Measurements from ENCODE around the gene SMARCC2. TPM values are rescaled to one million over a fixed set of nuclear protein-coding genes. Genes with fewer than 3 reads are reported as not detected.

SMARCC2 gene
- total RNA-seq, 4 donors from 2014 or later = 63.8 to 231 (median 135) TPM

DNA sequence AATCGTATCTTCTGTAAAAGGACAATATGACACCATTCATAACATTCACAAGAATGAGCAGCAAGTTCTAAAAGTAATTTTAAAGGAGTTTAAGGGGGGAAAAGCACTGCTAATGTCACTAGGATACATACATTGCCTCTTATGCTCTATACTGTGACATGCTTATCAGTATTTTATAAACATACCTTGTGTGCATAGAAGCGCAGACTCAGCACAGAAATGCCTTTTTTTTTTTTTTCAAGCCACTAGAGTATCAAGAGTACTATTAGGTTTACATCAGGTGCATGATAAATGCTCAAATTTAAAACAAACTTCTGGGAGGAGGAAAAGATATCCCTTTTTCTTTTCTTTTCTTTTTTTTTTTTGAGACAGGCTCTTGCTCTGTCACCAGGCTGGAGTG, 13.6 kb upstream of the SMARCC2 start:
- intact Hi-C loops (cut with DNase I; ENCODE audit: low total_unique reads) (no loop called here), in situ Hi-C loops (cut with MboI; ENCODE audit: low pct_ligation_motif_present in 1 of 4, low pct_unique_long_range_greater_than_20kb in 1 of 4, low sequenced_read_pairs in 3 of 4) (no loop called here)
- Histone ChIP-seq H3K36me3 (peaks cover 0 to 21% (median 5%) of the 10 kb centered on the region in 4 donors), H3K4me3 (no peak overlapping the region), H3K4me1 (peaks cover 0 to 11% (median 4%) of the 10 kb centered on the region in 4 donors), H3K9me3 (no peaks in the 10 kb centered on the region), H3K27ac (peak overlapping the region in 1 of 4 donors; percentile 21), H3K27me3 (no peaks in the 10 kb centered on the region)
- TF ChIP-seq, protein P1, sequence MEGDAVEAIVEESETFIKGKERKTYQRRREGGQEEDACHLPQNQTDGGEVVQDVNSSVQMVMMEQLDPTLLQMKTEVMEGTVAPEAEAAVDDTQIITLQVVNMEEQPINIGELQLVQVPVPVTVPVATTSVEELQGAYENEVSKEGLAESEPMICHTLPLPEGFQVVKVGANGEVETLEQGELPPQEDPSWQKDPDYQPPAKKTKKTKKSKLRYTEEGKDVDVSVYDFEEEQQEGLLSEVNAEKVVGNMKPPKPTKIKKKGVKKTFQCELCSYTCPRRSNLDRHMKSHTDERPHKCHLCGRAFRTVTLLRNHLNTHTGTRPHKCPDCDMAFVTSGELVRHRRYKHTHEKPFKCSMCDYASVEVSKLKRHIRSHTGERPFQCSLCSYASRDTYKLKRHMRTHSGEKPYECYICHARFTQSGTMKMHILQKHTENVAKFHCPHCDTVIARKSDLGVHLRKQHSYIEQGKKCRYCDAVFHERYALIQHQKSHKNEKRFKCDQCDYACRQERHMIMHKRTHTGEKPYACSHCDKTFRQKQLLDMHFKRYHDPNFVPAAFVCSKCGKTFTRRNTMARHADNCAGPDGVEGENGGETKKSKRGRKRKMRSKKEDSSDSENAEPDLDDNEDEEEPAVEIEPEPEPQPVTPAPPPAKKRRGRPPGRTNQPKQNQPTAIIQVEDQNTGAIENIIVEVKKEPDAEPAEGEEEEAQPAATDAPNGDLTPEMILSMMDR (IDR thresholded peaks at IDR 0.05) = no peak
- TF ChIP-seq POLR2A (IDR thresholded peaks at IDR 0.05) (no peak), EP300 (IDR thresholded peaks at IDR 0.05; ENCODE audit: low read depth) (no peak), POLR2AphosphoS5 (IDR thresholded peaks at IDR 0.05) (no peak)
- WGBS, 2 donors (ENCODE audit: low coverage in 1 of 2) = 45 to 73% methylated on average over 2 of the region's 2 CpGs
- no peak for DNase-seq

DNA sequence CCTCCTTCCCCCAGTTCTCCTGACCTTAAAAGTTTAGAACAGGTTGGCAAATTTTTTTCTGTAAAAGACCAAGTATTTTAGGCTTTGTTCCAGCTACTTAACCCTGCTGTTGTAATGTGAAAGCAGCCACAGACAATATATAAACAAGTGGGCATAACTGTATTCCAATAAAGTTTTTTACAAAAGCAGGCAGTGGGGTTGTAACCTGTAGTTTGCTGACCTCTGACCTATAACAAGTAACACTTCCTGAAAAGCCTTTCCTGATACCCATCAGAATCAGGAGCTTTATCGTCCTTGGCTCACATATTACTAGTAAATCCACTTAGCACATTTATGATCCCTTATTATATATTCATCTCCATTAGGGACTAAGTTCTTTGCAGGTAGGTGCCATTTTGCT, 13.1 kb upstream of the SMARCC2 start:
- Histone ChIP-seq H3K36me3 (peaks cover 0 to 16% (median 2%) of the 10 kb centered on the region in 4 donors), H3K9me3 (no peaks in the 10 kb centered on the region), H3K27ac (peak overlapping the region in 2 of 4 donors; percentile 21 to 24), H3K27me3 (no peaks in the 10 kb centered on the region), H3K4me3 (no peak overlapping the region), H3K4me1 (peaks cover 0 to 11% (median 4%) of the 10 kb centered on the region in 4 donors)
- 17 to 34% methylated on average over 1 of the region's 1 CpG for WGBS, 2 donors (ENCODE audit: low coverage in 1 of 2)
- intact Hi-C loops (cut with DNase I; ENCODE audit: low total_unique reads) = no loop called here
- in situ Hi-C loops (cut with MboI; ENCODE audit: low pct_ligation_motif_present in 1 of 4, low pct_unique_long_range_greater_than_20kb in 1 of 4, low sequenced_read_pairs in 3 of 4) = no loop called here
- TF ChIP-seq POLR2AphosphoS5 (IDR thresholded peaks at IDR 0.05) = no peak
- TF ChIP-seq POLR2A (IDR thresholded peaks at IDR 0.05) = no peak
- TF ChIP-seq, protein P1 (IDR thresholded peaks at IDR 0.05) = no peak
- TF ChIP-seq EP300 (IDR thresholded peaks at IDR 0.05; ENCODE audit: low read depth) = no peak
- no peak for DNase-seq

DNA sequence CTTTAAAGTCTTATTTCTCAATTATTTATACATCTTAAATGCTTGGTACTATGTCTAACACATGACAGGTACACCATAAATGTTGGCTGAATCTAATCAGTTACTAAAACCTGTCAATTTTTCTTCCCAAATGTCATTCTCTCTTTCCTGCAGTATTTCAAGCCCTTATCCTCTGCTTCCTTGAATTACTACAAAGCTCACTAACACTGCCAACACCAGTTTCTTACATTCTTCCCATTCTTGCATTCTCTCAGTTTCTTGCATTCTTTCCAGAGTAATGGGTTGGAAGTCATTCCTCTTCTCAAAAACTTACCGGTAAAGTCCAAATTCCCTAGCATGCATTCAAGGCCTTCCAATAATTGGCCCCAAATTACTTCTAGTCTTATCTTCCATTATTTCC, 9.6 kb upstream of the SMARCC2 start:
- no peak for TF ChIP-seq POLR2AphosphoS5 (IDR thresholded peaks at IDR 0.05)
- TF ChIP-seq, protein P1 (IDR thresholded peaks at IDR 0.05) = no peak
- TF ChIP-seq EP300 (IDR thresholded peaks at IDR 0.05; ENCODE audit: low read depth) = no peak
- TF ChIP-seq POLR2A (IDR thresholded peaks at IDR 0.05) = no peak
- intact Hi-C loops (cut with DNase I; ENCODE audit: low total_unique reads) = no loop called here
- H3K36me3 ChIP-seq = no peaks in the 10 kb centered on the region
- in situ Hi-C loops (cut with MboI; ENCODE audit: low pct_ligation_motif_present in 1 of 4, low pct_unique_long_range_greater_than_20kb in 1 of 4, low sequenced_read_pairs in 3 of 4) = loop anchor here in 1 of 4 donors (10.0 kb wide), 1 partner anchor 266 kb away; the partner anchor contains the start of gene SPRYD4
- H3K27me3 ChIP-seq = no peaks in the 10 kb centered on the region
- no peak overlapping the region for H3K27ac ChIP-seq
- peaks cover 0 to 11% (median 4%) of the 10 kb centered on the region in 4 donors for H3K4me1 ChIP-seq
- H3K4me3 ChIP-seq = no peak overlapping the region
- WGBS, 2 donors (ENCODE audit: low coverage in 1 of 2) = 71 to 74% methylated on average over 1 of the region's 1 CpG
- H3K9me3 ChIP-seq = no peaks in the 10 kb centered on the region
- DNase-seq = no peak

GRCh38 chr12:56197921-56198635, 8.8 kb upstream of the SMARCC2 start:
- DNase-seq = no peak
- Histone ChIP-seq H3K36me3 (no peaks in the 10 kb centered on the region), H3K27me3 (no peaks in the 10 kb centered on the region), H3K4me1 (peaks cover 0 to 11% (median 4%) of the 10 kb centered on the region in 4 donors), H3K4me3 (no peak overlapping the region), H3K9me3 (no peaks in the 10 kb centered on the region), H3K27ac (no peak overlapping the region)
- WGBS, 2 donors (ENCODE audit: low coverage in 1 of 2) = 91 to 96% methylated on average over 3 to 9 of the region's 9 CpGs
- intact Hi-C loops (cut with DNase I; ENCODE audit: low total_unique reads) = no loop called here
- in situ Hi-C loops (cut with MboI; ENCODE audit: low pct_ligation_motif_present in 1 of 4, low pct_unique_long_range_greater_than_20kb in 1 of 4, low sequenced_read_pairs in 3 of 4) = loop anchor here in 1 of 4 donors (10.0 kb wide), 1 partner anchor 267 kb away; the partner anchor contains the start of gene SPRYD4
- TF ChIP-seq EP300 (IDR thresholded peaks at IDR 0.05; ENCODE audit: low read depth) = no peak
- no peak for TF ChIP-seq POLR2AphosphoS5 (IDR thresholded peaks at IDR 0.05)
- TF ChIP-seq POLR2A (IDR thresholded peaks at IDR 0.05) = no peak
- TF ChIP-seq, protein P1 (IDR thresholded peaks at IDR 0.05) = no peak
